DMS153 treated with DMSO at 0.1 percent for 48 hours (cell line): ENCODE results near the gene TBRG4.
"Not testable (repeated sequence)": the region's sequence is repeated elsewhere in the genome, so short reads cannot be mapped to it uniquely, and the experiment has no call there.

ENCODE experiments used
- DNase-seq: peaks from one replicate; lab custom pipeline; 2025; ENCODE audit not compliant: unreplicated experiment; lab: John Stamatoyannopoulos, UW

Gene TBRG4

DNA sequence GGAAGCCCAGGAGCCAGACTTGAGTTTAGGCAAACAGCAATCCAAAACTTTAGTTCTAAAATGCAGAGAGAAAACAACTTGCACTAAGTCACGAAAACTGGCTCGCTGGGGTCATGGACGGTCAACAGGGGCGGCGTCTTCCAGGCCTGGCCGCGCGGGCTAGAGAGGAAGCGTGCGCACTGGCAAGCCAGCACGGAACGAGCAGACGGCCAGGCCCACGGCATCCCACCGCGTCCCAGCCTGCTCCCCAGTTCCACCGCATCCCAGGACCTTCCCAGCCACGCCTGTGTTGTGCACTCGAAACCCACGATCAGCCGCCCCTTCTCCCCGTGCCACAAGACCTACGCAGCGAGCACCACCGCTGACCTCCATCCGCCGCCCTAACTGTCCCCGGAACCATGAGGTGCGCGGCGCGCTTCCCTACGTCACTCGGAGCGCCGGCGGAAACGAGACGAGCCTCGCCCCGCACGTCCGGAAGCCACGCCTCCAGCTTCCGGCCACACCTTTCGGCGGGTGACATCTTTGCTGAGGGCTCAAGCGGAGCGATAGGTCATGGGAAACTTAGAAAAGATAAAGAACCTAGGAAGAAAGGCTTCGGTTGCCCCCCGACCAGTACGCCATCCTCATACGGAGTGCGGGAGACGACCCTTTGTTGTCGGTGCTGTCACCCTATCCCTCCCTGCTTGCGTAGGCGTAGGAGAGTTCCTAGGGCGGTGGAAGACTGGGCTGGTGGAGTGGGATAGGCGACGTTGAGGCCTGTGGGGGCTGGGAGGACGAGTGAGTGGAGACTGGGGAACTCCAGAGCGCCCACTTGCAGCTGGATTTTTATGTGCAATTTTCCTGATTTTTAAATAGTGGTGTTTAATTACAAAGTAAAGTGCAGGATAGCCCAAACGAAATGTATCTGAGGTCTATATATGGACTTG, at the start of gene TBRG4:
Gene TBRG4, minus strand, starts transcription at position 400 of the 926 bp plus-strand sequence. CDS start 2,460 bp downstream, outside the sequence.
- peak; percentile 93 for DNase-seq

DNA sequence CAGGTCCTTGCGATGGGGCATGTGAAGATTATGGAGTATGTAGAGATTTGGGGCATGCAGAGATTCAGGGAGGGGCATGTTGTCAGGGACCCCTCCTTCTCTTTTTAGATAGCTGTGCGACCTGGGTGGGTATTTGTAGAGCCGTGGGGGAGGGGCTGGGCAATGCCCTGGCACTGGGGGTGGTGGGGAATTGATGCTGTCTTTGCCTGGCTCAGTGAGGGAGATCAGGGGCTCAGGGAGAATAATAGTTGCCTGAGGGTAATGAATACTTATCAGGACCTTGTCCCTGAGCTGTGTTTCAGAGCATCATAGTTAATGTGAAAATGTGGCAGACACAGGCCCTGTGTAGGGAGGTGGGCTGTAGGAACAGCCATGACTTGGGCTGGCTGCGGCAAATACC, 49.6 kb upstream of the TBRG4 start:
- DNase-seq: no peak

DNA sequence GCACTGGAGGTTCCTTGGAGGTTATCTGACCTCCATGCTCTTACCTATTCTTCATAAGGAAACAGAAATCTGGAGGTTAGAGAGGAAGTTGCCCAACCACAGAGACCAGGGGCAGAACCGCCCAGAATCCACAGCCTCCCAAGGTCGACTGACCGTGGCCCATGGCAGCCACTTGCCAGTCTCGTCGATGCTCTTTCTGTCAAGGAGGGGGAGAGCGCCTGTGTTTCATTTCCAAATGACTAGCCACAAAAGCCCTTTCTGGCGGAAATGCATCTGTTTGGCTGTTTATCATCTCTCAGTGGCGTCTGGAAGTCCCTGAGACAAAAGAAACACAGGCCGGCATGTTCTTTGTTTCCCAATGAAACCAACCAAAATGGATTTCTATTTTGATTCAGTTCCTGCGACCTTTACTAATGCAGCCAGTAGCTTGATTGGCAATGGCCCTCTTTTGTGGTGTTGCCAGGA, 49.0 kb upstream of the TBRG4 start:
- DNase-seq: no peak

DNA sequence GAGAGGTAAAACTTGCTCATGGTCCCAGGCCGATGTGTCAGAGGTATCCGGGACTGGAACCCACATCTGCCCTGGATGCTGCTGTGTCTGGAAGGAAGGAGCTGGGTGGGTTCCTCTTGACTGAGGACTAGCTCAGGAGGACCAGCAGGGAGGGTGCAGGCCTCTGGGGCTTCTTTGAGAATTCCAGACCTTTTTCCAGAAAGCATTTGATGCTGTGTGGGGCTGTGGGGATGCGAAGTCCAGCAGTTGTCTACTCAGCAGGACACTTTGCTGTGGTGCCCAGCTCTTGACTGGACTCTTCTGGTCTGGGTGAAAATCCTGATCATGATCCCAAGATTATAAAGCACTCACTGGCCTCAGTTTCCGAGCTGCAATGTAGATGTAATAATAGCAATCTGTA, 47.8 kb upstream of the TBRG4 start:
- no peak for DNase-seq

DNA sequence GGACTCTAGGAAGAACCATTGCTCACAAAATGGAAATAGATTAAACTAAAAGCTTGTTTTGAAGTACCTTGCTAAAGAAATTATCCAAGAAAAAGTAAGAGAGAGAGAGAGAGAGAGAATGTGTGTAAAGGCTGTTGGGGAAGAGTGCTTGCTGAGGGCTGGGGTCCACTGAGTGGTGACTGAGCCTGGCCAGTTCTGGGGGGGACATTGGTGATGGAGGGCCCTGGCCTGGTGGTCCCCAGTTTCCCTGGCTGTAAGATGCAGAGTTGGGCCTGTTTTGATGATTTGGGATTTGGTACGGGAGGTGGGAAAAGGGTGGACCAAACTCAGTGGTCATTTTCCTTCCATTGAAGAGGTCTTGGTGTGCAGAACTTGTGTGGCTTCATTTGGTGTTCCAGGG, 47.0 kb upstream of the TBRG4 start:
- no peak for DNase-seq

DNA sequence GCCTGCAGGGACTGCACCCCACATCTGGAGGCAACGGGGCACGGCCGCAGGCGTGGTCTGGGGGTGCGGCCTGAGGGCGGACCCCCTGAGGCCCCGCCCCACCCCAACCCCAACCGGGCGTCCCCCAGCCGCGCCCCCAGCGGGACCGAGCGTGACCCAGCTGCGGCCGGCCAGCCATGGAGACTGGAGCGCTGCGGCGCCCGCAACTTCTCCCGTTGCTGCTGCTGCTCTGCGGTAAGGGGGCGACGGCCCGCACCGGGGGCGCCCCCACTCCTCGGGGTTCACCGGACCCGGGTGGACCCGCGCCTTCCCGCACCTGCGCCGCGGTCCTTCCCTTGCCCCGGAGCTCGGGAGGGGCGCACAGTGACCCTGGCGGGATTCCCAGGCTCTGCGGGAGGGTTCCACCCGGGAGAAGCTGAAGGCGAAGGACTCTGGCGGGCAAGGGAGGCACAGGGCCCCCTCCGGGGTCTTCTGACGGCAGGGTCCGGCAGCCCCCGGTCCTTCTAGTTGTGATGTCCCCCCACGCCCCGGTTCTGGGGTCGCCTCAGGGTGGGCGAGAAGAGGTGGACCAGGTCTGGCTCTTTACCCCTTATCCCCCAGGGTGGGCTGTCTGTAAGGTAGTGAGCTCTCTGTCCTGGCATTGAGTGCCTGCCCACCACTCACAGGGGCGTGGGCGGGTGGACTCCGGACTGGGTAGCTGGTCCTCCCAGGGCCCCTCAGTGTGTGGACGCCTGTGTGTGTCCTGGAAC, 46.3 kb upstream of the TBRG4 start, which contains the start of gene RAMP3:
Gene RAMP3, plus strand, starts transcription at position 139 of the 749 bp plus-strand sequence. Its CDS starts 38 bp downstream, at position 177.
- no peak for DNase-seq

DNA sequence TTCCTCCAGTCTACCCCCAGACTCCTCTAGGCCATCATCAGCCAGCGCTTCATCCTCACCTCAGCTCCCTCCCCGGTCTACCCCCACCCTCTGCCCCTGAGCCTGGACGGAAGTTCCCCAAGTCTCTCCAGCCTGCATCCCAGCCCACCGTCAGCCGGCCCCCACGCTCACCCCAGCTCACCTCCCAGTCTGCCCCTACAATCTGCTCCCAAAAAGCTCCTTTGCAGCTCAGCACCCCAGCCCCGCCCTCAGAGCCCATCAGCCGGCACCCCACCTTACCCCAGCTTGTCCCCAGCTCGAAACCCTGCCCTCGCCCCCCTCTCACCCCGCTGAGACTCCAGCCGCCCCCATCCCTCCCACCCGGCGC, 45.8 kb upstream of the TBRG4 start:
- DNase-seq: no peak

DNA sequence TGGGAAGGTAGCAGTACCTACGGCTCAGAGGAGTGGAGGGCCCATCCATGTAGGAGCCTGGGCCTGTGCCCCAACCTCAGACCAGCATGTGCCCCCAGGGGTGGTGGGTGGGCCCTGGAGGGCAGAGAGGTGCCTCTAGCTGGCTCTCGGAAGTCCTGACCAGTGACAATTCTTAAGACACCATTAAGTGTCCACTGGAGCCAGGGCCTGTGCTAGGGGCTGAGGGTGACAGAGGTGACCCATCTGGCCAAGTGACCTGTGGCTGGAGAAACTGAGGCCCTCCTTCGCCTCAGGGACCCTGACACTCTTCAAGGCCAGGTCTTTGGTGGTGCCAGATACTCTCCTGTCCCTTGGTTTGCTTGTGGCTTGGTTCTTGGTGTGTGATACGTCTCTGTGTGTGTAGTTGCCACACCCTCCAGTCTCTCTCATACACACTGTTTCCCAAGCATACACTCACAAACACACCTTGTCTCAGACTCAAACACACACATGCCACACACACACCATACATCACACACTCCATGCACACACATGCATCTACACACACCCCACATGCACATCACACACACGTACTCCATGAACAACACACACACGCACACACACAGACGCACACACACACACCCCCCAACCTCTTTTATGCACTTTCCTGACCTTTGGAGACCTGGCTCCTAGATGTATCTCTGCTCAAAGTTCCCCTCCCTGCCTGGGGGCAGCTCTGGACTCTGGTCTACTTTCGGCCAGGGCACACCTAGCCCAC, 45.2 kb upstream of the TBRG4 start:
- no peak for DNase-seq

DNA sequence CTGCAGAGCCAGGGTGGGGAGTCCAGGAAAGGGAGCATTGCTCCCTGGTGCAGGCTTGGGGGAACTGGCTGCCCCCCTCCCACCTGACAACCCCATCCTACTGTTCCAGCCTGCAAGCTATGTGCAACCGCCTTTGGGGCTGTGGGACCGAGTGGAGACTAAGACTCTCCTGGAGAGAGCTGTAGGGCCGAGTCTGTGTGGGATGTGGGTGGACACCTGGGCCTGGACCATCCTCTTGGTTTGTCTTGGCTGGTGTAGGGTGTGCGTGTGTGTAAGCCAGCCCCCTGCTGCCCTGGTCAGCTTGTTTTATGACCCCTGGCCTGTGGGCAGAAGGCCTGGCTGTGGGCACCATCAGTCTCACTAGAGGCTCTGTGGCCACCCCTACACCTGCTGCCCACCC, 44.4 kb upstream of the TBRG4 start:
- DNase-seq: no peak

DNA sequence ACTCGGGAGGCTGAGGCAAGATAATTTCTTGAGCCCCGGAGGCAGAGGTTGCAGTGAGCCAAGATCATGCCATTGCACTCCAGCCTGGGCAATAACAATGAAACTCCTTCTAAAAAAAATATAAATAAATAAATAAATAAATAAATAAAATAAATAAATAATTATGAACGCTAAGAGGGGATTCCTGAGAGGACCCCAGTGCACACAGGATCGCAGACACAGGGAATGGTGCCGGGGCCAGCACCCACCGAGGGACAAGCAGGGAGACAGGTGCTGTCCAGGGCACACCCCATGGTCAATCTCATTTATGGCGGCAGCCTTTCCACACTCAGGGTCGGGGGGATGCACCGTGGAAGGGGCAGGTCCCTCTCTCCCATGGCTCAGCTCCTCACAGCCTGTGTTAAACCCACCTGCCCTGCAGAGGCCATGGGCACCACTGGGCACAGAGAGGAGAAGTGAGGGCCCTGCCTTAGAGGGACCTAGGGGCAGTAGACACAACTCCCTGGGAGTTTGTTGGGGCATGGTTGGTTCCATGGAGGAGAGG, 43.9 kb upstream of the TBRG4 start:
- no peak for DNase-seq

DNA sequence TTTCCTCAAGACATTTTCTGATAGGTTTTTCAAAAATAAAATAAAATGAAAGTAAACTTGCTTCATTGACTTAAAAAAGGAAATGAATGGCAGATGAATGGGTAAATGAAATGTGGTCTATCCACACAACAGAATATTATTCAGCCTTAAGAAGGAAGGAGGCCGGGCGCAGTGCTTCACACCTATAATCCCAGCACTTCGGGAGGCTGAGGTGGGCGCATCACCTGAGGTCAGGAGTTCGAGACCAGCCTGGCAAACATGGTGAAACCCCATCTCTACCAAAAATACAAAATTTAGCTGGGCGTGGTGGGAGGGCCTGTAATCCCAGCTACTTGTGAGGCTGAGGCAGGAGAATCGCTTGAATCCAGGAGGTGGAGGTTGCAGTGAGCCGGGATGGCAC, 42.4 kb upstream of the TBRG4 start:
- DNase-seq: not testable (repeated sequence)

DNA sequence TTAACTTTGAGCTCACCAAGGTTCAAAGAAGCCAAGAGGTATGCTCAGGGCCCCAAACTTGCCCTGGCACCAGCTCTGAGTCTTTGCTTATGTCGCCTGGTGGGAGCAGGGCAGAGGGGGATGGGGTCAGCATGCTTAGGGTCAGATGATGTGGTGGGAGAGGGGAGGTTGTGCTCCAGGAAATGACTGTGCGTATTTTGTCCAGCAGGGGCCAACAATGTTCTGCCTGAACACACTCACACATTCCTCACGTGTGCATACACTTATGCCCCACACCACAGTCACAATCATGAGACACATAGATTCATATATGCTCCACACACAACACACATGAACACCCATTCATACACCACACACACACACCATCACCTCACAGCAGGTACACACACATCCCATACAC, 41.7 kb upstream of the TBRG4 start:
- no peak for DNase-seq

DNA sequence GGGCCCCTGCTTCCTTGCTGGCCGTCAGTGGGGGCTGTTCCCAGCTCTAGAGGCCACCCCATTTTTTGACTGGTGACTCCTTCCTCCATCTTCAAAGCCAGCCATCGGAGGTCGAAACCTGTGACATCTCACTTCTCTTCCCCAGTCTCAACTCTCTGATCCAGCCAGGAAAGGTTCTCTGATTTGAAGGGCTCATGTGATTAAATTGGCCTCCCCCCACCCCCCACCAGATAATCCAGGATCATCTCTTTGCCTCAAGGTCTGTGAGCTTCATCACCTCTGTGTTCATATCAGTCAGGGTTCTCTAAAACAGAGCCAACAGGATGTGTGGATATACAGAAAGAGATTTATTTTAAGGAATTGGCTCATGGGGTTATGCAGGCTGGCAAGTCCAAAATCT, 40.5 kb upstream of the TBRG4 start:
- no peak for DNase-seq

DNA sequence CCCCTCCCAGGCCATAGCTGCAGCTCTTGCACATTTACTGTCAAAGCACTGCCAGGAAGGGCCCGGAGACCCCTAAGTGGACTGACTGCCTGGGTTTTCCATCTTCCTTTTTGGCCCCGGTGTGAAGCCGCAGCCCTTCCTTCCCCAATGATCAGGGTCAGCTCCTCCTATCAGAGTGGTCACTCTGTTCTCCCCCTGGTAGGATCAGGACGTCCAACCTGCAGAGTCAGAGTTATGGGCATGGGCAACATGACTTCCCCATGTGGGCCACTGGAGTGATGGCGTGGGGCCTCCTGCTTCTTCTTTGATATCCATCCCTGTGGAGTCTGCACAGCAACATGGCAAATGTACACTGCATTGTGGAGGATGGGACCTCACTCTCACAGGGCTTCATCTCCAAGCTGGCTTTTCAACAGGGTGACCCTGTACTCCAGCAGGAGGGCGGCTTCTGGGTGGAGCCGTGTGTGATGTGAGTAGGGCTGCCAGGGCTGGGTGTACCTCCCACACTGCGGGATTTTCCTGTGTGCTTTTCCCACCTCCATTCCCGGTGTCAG, 39.7 kb upstream of the TBRG4 start:
- DNase-seq: no peak

DNA sequence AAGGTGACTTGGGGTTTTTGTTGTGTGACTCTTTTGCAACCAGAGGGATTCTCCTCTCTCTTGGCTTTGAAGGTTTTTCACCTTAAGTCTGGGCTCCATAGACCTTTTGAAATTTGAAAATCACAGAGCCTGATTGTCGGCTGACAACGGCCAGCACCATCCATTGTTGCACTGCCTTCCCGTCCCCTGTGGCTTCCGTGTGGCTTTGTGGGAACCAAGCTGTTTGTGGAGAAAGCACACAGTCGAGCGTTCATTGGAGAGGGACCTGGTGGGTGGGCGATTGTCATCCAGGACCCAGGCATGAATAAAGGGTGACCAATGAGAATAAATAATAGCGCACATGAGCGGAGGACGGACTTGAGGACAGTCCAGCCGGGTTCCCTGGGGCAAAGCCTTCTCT, 38.7 kb upstream of the TBRG4 start:
- no peak for DNase-seq

DNA sequence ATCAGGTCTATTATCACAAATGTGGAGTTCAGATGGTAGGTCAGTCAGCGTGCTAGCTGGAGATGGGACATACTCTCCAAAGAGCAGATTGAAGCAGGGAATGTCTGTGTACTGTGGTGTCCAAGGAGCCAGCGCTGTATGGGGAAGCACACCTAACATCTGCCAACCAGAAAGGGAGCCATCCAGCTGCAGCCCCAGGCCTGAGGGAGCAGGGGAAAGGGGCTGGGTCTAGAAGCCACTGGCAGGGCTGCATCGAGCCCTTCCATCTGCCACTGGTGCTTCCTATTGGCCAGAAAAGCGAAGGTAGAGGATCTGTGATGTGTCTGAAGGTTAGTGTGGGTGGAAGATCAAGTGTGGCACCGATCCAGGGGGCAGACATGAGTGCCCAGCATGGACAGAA, 38.1 kb upstream of the TBRG4 start:
- DNase-seq: no peak

DNA sequence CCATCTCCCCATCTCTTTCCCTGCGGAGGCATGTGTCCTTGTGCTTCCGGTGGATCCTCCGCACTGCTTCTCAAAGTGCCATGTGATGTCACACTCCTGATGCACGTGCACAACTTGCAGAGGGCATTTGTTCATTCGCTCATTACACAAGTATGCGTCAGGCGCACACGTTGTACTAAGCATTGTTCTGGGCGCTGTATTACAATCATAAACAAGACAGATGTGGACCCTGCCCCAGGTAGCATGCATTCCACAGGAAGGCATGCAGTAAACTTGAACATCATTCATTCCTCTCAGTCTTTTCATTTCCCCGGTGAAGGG, 37.1 kb upstream of the TBRG4 start:
- no peak for DNase-seq

DNA sequence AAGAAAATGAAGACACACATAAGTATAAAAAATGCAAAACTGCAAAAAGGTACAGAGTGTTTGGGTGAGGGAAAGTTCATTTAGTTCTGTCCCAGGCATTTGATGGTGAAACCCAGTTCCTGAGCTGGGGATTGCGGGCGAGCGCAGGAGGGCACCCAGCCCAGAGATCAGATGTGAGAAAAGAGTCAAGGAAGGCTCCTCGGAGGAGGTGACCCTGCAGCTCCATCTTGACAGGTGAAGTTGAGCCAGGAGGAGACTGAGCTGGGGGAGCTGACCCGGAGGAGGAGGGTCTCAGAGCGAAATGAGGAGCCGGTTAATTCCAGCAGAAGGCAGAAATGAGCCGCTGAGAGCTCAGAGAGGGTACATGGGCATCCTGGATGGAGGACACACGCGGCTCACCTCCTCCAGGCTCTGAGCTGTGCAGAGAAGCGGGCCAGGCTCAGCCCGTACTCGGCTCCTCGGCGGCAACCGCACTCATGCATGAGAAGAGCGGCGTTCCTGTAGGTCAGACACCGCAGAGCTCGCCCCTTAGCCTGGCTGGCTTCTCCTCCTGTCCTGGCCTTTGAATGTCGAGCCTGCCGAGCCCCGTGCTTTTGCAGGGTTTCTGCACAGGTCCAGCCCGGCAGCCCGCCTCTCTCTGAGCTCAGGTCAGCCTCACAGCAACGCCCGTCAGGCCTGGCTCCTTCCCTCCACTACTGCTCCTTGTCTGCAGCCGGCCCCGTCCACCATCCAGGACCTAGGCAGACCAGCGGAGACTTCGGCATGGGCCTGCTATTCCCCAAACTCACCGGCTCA, 36.6 kb upstream of the TBRG4 start:
- no peak for DNase-seq

DNA sequence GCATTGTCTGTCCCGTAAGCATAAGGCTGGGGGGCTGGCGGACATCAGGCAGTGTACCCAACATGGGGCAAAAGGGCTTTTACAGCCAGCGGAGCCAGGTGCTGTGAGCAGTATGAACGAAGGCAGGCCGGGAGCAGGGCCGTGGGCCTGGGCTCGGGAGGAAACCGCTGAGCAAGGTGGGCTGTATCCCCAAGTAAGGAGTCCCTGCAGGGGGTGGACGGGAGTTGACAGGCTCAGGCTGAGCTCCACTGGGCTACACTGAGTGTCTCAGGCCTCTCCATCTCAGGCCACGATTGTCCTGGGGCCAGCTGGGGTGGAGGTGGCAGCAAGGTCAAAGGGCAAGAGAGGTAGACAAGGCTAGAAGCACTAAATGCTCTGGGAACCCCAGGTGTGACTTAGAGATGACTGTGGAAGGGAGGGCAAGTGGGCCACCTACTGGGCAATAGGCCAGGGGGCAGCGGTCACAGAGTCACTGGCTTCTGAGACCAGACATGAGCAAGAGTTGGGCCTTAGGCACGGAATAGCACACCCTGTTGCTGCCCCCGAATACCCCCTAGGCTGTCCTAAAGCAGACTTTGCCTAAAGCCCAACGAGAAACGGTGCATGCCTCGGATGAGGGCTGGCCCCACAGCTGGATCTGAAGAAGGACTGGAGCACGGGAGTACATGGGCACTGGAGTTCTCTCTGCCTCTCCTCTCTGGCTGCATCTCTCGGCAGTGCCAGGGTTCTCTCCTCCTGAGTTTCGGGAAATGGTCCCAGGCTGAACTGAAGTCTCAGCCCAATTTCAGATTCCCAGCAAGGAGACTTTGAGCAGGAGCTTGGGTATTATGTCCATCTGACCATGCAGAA, 35.3 kb upstream of the TBRG4 start:
- DNase-seq: no peak
